ENCODE results near the gene IGFL3.

Gene IGFL3

GRCh38 chr19:46076951-46077814 is 47.3 kb downstream of the IGFL3 start:
- H3K4me1 ChIP-seq (ENCODE audit: control insufficient read depth, insufficient read depth, low read length, unreplicated experiment): peaks cover 3% of the 10 kb centered on the region
- peak overlapping the region; percentile 67 for H3K4me3 ChIP-seq (ENCODE audit: low read depth, low read length)
- H2AFZ ChIP-seq (ENCODE audit: low read length, unreplicated experiment): peak overlapping the region; percentile 5
- no peaks in the 10 kb centered on the region for H3K36me3 ChIP-seq (ENCODE audit: insufficient read depth, low read length)
- H3K27ac ChIP-seq (ENCODE audit: low read depth, low read length): no peak overlapping the region
- peaks cover 31% of the 10 kb centered on the region for H3K27me3 ChIP-seq (ENCODE audit: insufficient read depth, low read length)
- H3K79me2 ChIP-seq (ENCODE audit: control insufficient read depth, insufficient read depth, low read length, unreplicated experiment): no peaks in the 10 kb centered on the region

DNA sequence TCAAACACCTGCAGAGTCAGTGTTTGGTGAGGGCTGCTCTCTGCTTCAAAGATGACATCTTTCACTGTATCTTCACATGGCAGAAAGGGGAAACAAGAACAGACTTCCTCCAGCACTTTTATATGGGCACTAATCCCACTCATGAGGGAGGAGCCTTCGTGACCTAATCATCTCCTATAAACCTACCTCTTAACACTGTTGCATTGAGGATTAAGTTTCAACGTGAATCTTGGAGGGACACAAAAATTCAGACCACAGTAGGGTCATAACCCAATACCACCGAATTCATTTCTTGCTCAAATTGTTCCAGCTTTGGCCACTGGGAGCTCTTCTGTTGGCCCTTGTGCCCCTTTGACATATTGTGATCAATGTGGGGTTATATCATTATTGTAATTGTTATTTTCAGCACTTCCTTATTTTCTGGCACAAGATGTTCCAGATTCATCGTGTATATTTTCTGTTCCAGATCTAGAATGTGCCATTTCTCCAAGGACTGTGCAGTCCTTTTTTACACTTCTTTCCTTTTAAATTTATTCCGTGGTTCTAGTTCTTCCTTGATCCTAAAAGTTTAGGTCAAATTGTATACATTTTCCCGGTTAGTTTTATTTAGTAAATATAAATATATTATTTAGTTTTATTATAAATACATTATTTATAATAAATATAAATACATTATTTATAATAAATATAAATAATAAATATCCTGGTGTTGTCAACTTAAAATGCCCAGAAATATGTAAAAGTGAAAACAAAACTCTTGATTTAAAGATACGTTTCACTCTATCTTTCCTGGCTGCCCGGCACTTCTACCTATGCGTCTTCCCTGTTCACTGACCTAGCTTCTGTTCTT is 48.2 kb downstream of the IGFL3 start:
- H3K4me1 ChIP-seq (ENCODE audit: control insufficient read depth, insufficient read depth, low read length, unreplicated experiment): peaks cover 3% of the 10 kb centered on the region
- H3K27me3 ChIP-seq (ENCODE audit: insufficient read depth, low read length): peaks cover 27% of the 10 kb centered on the region
- no peaks in the 10 kb centered on the region for H3K79me2 ChIP-seq (ENCODE audit: control insufficient read depth, insufficient read depth, low read length, unreplicated experiment)
- peak overlapping the region; percentile 67; the same call in 1 of the 2 replicates for H3K4me3 ChIP-seq (ENCODE audit: low read depth, low read length)
- H2AFZ ChIP-seq (ENCODE audit: low read length, unreplicated experiment): no peak overlapping the region
- H3K27ac ChIP-seq (ENCODE audit: low read depth, low read length): no peak overlapping the region
- no peaks in the 10 kb centered on the region for H3K36me3 ChIP-seq (ENCODE audit: insufficient read depth, low read length)

DNA sequence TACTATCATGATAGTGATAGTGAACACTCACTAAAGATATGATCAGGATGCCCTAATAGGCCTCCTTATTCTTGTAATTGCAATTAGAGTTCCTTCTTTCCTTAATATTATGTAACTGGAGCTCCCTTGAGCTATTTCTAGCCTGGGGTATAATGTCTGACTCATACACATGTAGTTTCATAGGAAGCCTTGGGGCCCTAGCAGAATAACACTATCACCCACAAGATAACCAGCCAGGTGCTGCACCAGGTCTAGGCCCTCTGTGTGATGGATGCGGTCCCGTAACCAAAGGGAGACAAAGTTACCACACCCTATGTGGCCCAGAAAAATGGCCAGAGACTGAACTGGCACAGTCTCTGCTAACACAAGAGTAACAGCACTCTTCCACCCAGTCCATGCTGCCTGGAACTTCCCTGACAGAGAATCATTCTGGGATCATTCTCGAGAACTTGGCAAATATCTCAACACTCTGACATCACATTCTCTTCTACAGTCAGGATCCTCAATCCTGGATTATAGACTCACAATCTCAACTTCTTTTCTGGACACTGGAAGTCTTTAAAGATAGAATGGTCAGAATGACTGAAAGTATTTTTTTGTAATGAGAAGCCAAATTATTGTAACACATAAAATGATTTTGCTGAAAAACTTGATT is 51.1 kb downstream of the IGFL3 start:
- H3K27ac ChIP-seq (ENCODE audit: low read depth, low read length): no peak overlapping the region
- H3K4me3 ChIP-seq (ENCODE audit: low read depth, low read length): no peak overlapping the region
- no peaks in the 10 kb centered on the region for H3K79me2 ChIP-seq (ENCODE audit: control insufficient read depth, insufficient read depth, low read length, unreplicated experiment)
- H3K36me3 ChIP-seq (ENCODE audit: insufficient read depth, low read length): no peaks in the 10 kb centered on the region
- H3K27me3 ChIP-seq (ENCODE audit: insufficient read depth, low read length): peaks cover 26% of the 10 kb centered on the region
- peaks cover 23% of the 10 kb centered on the region for H3K4me1 ChIP-seq (ENCODE audit: control insufficient read depth, insufficient read depth, low read length, unreplicated experiment)
- no peak overlapping the region for H2AFZ ChIP-seq (ENCODE audit: low read length, unreplicated experiment)

Measured in ACC112 (cell line).